HG02938 (cell line): ENCODE measurements around the gene NIPAL3.
"Not testable (repeated sequence)": the region's sequence is repeated elsewhere in the genome, so short reads cannot be mapped to it uniquely, and the experiment has no call there.

Experiments used
- ATAC-seq: cut with Tn5 transposase; IDR thresholded peaks from one replicate; pipeline ENCODE4 v1.9.1; 2021; ENCODE audit warnings: mild to moderate bottlenecking, moderate library complexity; ENCODE audit not compliant: unreplicated experiment

NIPAL3 gene

GRCh38 chr1:24454673-24455072 is 39.1 kb downstream of the NIPAL3 start:
- ATAC-seq = no peak

DNA sequence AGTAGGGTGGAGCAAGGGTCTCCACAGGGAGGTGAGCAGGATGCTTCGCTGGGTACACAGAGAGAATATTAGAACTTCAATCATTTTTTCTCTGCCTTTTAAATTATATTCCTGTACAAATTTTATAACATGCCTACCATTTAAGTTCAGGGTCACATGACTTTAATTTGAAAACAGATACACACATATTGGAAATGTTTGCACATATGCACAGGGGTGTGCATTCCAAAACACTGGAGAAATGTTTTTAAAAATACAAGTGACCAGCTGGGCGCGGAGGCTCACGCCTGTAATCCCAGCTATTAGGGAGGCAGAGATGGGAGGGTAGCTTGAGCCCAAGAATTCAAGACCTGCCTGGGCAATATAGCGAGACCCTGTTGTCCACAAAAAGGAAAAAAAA is 39.7 kb downstream of the NIPAL3 start:
- ATAC-seq = no peak

DNA sequence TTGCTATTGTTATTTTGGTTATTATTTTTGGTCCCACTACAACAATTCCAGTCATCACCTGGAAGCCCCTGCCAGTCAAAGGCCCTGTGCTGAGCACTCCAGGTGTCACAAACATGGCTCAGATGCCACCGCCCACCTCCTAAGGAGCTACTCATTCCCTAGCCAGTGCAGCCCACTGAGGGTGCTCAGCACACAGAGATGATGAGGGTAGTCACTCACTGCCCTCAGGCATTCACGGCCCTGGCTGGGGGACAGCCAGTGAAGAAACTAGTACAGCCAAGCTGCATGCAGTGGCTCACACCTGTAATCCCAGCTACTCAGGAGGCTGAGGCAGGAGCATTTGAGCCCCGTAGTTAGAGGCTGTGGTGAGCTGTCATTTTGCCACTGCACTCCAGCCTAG is 42.3 kb downstream of the NIPAL3 start:
- ATAC-seq = no peak

- ATAC-seq = no peak
Observed at GRCh38 chr1:24459551-24460266, 44.1 kb downstream of the NIPAL3 start.

- ATAC-seq = not testable (repeated sequence)
Observed at GRCh38 chr1:24462128-24462527, 46.5 kb downstream of the NIPAL3 start.

GRCh38 chr1:24463776-24464735 is 48.5 kb downstream of the NIPAL3 start:
- ATAC-seq = no peak

GRCh38 chr1:24465099-24465498 is 49.5 kb downstream of the NIPAL3 start:
- ATAC-seq = no peak

GRCh38 chr1:24465638-24466037 is 50.0 kb downstream of the NIPAL3 start:
- no peak for ATAC-seq

DNA sequence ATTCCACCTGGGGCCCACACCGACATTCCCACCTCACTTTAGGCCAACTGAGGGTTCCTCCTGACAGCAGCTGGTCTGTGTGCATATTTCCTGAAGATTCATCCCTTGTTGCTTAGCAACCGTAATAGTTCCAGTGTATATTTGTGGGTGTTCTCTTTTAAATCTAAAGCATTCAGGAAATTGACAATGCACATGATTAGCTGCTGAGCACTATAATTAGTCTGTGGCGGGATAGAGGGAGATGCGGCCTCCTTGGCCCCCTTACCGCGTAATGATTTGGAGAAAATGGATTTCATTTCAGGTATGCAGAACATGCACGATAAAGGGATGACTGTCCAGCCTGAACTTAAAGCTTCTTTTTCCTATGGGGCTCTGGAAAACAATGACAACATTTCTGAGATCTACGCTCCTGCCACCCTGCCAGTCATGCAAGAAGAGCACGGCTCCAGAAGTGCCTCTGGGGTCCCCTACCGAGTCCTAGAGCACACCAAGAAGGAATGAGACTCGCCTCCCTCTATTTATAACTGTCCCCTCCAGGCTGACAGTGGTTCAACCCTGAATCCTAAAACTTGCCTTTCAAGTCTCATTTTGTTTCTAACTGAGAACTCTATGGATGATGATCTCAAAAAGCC is 53.2 kb downstream of the NIPAL3 start:
- no peak for ATAC-seq

- no peak for ATAC-seq
Observed at GRCh38 chr1:24470592-24470991, 55.0 kb downstream of the NIPAL3 start.

- ATAC-seq = no peak
Observed at GRCh38 chr1:24472527-24473251, 57.1 kb downstream of the NIPAL3 start.

DNA sequence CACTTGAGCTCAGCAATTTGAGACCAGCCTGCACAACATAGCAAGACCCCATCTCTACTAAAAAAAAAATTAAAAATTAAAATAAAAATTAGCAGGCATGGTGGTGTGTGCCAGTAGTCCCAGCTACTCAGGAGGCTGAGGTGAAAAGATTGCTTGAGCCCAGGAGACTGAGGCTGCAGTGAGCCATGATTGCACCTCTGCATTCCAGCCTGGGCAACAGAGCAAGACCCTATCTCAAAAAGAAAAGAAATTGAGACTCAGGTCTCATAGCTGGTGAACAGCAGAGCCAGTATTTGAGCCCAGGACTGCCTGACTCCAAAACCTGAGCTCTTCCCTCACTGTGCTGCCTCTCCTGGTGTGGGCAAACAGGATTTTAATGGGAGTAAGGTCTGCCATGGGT is 58.6 kb downstream of the NIPAL3 start:
- ATAC-seq = no peak

DNA sequence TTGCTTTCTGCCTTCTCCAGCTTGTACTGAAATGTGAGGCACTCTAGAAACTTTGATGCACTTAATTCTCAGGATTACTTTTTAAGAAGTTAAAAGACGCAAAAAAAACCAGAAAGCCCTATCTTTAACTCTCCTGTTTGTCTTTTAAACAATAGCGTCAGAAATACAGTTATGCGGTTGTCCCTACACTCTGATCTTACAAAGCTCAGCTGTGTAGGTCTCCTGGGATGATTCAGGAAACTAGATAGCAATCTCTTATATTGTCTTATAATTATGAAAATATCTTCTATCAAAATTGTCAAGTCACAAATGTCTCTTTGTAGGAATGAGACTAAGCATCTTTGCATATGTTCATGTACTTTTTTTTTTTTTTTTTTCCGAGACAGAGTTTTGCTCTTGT is 60.1 kb downstream of the NIPAL3 start:
- ATAC-seq = no peak

DNA sequence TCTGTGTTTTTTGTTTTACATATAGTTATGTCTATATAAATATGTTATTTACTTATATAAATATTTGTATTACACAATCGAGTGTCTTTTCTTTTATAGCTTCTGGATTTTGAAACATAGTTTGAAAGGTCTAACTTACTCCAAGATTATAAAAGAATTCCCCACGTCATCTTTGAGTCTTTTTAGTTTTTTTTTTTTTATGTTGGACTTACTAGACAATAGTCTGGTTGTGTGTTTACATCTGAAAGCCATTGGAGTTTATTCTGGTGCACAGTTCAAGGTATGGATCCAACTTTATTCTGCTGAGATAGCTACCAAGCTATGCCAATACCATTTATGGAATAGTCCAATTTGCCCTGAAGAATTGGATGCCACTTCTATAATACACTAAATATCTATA is 61.0 kb downstream of the NIPAL3 start:
- ATAC-seq = no peak

DNA sequence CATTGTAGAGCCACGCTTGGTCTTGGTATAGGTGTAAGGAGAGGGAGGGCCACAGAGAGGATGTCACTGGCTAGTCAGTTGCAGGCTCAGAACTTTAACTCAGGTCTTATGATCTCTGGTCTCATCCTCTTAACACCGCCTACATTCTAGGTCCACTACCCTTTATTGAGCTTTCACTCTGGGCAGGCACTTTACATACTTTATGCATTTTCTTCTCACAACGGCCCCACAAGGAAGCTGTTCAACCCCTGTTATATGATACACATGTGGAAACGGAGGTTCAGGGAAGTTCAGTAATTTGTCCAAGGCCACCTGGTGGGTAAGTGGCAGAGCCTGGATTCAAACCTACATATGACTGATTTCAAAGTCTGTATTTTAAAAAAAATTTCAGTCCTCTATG is 61.7 kb downstream of the NIPAL3 start:
- ATAC-seq = no peak

GRCh38 chr1:24481101-24481500 is 65.5 kb downstream of the NIPAL3 start:
- no peak for ATAC-seq

DNA sequence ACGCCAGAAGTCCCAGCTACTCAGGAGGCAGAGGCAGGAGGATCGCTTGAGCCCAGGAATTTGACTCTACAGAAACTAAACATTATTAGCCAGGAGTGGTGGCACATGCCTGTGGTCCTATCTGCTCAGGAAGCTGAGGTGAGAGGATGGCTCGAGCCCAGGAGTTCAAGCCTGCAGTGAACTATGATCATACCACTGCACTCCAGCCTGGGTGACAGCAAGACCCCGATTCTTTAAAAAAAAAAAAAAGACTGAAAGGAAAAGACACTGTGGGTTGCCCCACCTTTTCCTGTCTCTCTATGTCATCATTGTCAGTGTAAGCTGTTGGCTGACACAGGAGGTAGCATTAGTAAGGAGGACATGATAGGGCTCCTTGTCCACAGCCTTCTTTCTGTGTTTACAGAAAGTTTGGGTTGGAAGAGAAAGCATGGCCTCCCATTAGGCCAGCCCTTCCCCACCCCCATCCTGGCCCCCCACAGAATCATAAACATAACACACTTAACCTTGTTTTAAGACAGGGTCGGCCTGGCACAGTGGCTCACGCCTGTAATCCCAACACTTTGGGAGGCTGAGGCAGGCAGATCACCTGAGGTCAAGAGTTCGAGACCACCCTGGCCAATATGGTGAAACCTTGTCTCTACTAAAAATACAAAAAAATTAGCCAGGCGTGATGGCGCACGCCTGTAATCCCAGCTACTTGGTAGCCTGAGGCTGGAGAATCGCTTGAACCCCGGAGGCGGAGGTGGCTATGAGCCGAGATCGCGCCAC is 66.4 kb downstream of the NIPAL3 start:
- no peak for ATAC-seq

GRCh38 chr1:24483441-24483840 is 67.8 kb downstream of the NIPAL3 start:
- no peak for ATAC-seq

DNA sequence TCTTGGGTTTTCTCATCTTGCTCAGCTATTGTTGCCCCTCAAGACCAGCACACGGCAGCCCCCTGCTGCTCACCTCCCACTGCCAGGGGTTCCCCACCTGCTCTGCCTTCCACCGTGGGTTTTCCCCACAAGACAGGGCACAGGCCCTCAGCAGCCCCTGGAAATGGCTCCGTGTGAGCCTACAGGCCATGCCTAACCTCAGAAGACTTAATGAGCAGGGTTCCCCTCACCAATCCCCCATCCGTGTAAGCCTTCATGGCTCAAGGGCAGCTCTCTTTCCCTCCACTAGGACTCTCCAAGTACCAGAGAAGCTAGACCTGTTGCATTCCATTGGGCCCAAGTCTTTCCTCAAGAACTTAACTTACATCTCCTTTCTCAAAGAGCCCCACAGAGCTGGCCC is 68.6 kb downstream of the NIPAL3 start:
- ATAC-seq = no peak

DNA sequence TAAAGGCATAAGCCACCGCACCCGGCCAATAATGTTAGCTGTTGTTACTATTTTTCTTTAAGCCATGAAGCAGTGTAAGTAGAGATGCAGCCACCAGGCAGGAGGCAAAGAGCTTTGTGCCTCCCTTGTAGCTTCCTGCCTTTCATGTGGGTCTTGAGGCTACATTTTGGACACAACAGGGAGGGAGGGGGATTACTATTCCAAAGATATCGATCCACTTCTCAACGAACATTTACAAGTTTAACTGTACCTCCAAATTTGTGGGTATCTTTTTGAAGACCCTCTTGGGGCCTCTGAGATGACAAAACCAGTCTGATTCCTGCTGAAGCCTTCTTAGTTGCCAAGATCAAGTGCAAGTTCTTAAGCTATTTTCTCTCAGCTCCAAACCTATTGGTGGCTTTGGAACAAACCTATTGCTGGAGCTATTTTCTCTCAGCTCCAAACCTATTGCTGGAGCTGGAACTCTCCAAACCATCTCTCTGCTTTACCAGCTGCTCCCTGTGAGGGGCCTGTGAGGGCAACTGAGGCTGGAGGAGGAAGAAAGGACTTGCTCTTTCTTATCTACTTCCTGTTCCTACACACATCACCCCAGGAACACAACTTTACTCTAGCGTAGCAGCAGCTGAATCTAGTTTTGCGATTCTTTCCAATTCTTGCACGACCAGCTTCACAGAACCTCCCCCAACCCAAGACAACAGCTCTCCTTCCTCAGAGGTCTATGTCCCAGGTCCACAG is 70.9 kb downstream of the NIPAL3 start:
- ATAC-seq = no peak
